Prostate gland (tissue), 2 donors: ENCODE results near the gene PDE2A. TPM values are rescaled to one million over a fixed set of nuclear protein-coding genes. Genes with fewer than 3 reads are reported as not detected.

Experiments used
- DNase-seq: peaks from one replicate; pipeline ENCODE4 v3.0.0-alpha.2; 2019; ENCODE audit warnings: low spot score
- H3K27ac ChIP-seq, 2 donors: fragments of 200-600 bp; sonication (generic); 2 replicates each; pipeline ENCODE4 v1.5.1; 2017 to 2019
- H3K27me3 ChIP-seq: fragments of 200-600 bp; sonication (generic); replicated peaks from 2 replicates; pipeline ENCODE4 v1.5.1; 2019; ENCODE audit not compliant: insufficient read depth
- H3K36me3 ChIP-seq, 2 donors: fragments of 200-600 bp; sonication (generic); 1 replicate in 1 of 2; 2 replicates in 1 of 2; pipeline versions ENCODE4 v1.5.1 to v1.8.1; 2017 to 2019
- H3K4me1 ChIP-seq: fragments of 200-600 bp; sonication (generic); replicated peaks from 2 replicates; pipeline ENCODE4 v1.5.1; 2019
- H3K4me3 ChIP-seq, 2 donors: fragments of 200-600 bp; sonication (generic); 2 replicates each; pipeline ENCODE4 v1.5.1; 2017 to 2019
- H3K9me3 ChIP-seq: fragments of 200-600 bp; sonication (generic); 2 replicates; pipeline ENCODE4 v1.5.1; 2017
- CTCF ChIP-seq, 4 experiments: fragments of 200-600 bp in 2 of 4; fragments of 450-650 bp in 2 of 4; sonication (generic) in 2 of 4; IDR thresholded peaks; 1 replicate in 3 of 4; 2 replicates in 1 of 4; pipeline ENCODE4 v1.5.1; 2016 to 2019; ENCODE audit warnings: antibody characterized with exemption in 4 of 4, mild to moderate bottlenecking in 2 of 4, moderate library complexity in 2 of 4
- POLR2A ChIP-seq: fragments of 450-650 bp; IDR thresholded peaks from one replicate; pipeline ENCODE4 v1.6.1; 2016; ENCODE audit warnings: antibody characterized with exemption, mild to moderate bottlenecking
- POLR2AphosphoS5 ChIP-seq: sonication (generic); formaldehyde crosslinking; IDR thresholded peaks from one replicate; pipeline ENCODE4 v1.6.1; 2017; ENCODE audit warnings: antibody characterized with exemption
- WGBS: methylation state at CpG from one replicate; pipeline ENCODE4 v1.1.5; 2018; 5-methylcytosine and 5-hydroxymethylcytosine counted together
- intact Hi-C: fragments of 100-400 bp; cut with DNase I; formaldehyde crosslinking; loops from one replicate; pipeline ENCODE4 v1.14.2; 2022
- total RNA-seq, 2 donors: library from RNA; depleted of rRNA; stranded (reverse); fragments of >200 nt; gene quantifications; one replicate each; pipeline ENCODE4 v1.1.0, GENCODE V29; 2016

Gene PDE2A
- total RNA-seq, 2 donors from 2014 or later = 24.2 to 47.7 TPM

- H3K27me3 ChIP-seq = peaks cover 3% of the 10 kb centered on the region
- 93% methylated on average over 5 of the region's 5 CpGs for WGBS
- no peak overlapping the region for H3K27ac ChIP-seq
- intact Hi-C loops = no loop called here
- DNase-seq = no peak
- no peak for TF ChIP-seq POLR2A
- no peak for TF ChIP-seq POLR2AphosphoS5
- no peak for TF ChIP-seq CTCF (IDR thresholded peaks at IDR 0.05)
- no peak overlapping the region for H3K4me3 ChIP-seq
- no peaks in the 10 kb centered on the region for H3K36me3 ChIP-seq
- no peaks in the 10 kb centered on the region for H3K4me1 ChIP-seq
- no peaks in the 10 kb centered on the region for H3K9me3 ChIP-seq
Observed at GRCh38 chr11:72576243-72576595, 98.0 kb downstream of the PDE2A start.

GRCh38 chr11:72575533-72576242 lies 98.5 kb downstream of the PDE2A start:
- H3K9me3 ChIP-seq = no peaks in the 10 kb centered on the region
- no peak overlapping the region for H3K27ac ChIP-seq
- 86% methylated on average over 14 of the region's 14 CpGs for WGBS
- H3K4me3 ChIP-seq = no peak overlapping the region
- TF ChIP-seq CTCF (IDR thresholded peaks at IDR 0.05) (no peak), POLR2A (no peak), POLR2AphosphoS5 (no peak)
- intact Hi-C loops = no loop called here
- no peaks in the 10 kb centered on the region for H3K4me1 ChIP-seq
- no peak for DNase-seq
- no peaks in the 10 kb centered on the region for H3K36me3 ChIP-seq
- H3K27me3 ChIP-seq = peaks cover 3% of the 10 kb centered on the region

- peaks cover 3% of the 10 kb centered on the region for H3K27me3 ChIP-seq
- intact Hi-C loops = loop anchor here (5.0 kb wide), 1 partner anchor 103 kb away; no protein-coding TSS in a partner anchor
- no peak overlapping the region for H3K27ac ChIP-seq
- no peaks in the 10 kb centered on the region for H3K36me3 ChIP-seq
- H3K9me3 ChIP-seq = no peaks in the 10 kb centered on the region
- 81% methylated on average over 8 of the region's 8 CpGs for WGBS
- no peak for DNase-seq
- TF ChIP-seq CTCF (IDR thresholded peaks at IDR 0.05) = no peak
- TF ChIP-seq POLR2A = no peak
- TF ChIP-seq POLR2AphosphoS5 = no peak
- no peaks in the 10 kb centered on the region for H3K4me1 ChIP-seq
- H3K4me3 ChIP-seq = no peak overlapping the region
Observed at GRCh38 chr11:72574548-72575460, 99.4 kb downstream of the PDE2A start.

- intact Hi-C loops = loop anchor here (5.0 kb wide), 1 partner anchor 102 kb away; no protein-coding TSS in a partner anchor
- TF ChIP-seq POLR2AphosphoS5 (no peak), CTCF (IDR thresholded peaks at IDR 0.05) (no peak), POLR2A (no peak)
Observed at GRCh38 chr11:72573855-72574445, 100.3 kb downstream of the PDE2A start.

More at GRCh38 chr11:72573855-72574445, 100.3 kb downstream of the PDE2A start:
- Histone ChIP-seq H3K36me3 (no peaks in the 10 kb centered on the region), H3K9me3 (no peaks in the 10 kb centered on the region), H3K27me3 (peaks cover 3% of the 10 kb centered on the region), H3K27ac (no peak overlapping the region), H3K4me1 (no peaks in the 10 kb centered on the region), H3K4me3 (no peak overlapping the region)
- DNase-seq = no peak
- whole genome bisulfite sequencing = 92% methylated on average over 2 of the region's 2 CpGs
